ENCODE measurements around the gene HOXB5.

The HOXB5 gene

GRCh38 chr17:48615963-48616716, 22.6 kb upstream of the HOXB5 start:
- no peak for ATAC-seq

- no peak for ATAC-seq
These were observed 21.7 kb upstream of the HOXB5 start, which contains the start of gene HOXB8 for GRCh38 chr17:48615047-48615962. HOXB8 (minus strand) TSS chr17:48615292; CDS start chr17:48614704, 588 bp downstream.

GRCh38 chr17:48613862-48614694, 20.5 kb upstream of the HOXB5 start:
- ATAC-seq = no peak

- ATAC-seq = peak; percentile 62 to 69
These were observed 19.5 kb upstream of the HOXB5 start for GRCh38 chr17:48612854-48613691.

GRCh38 chr17:48612456-48612853, 18.9 kb upstream of the HOXB5 start:
- ATAC-seq = peak in 1 of 2 donors; percentile 9

- ATAC-seq = no peak
These were observed 18.3 kb upstream of the HOXB5 start for GRCh38 chr17:48611681-48612455.

GRCh38 chr17:48611213-48611612, 17.6 kb upstream of the HOXB5 start:
- peak in 1 of 2 donors; percentile 10 for ATAC-seq

GRCh38 chr17:48610282-48611211, 17.0 kb upstream of the HOXB5 start, which contains the start of gene HOXB7:
HOXB7 (minus strand) TSS chr17:48611017; CDS start chr17:48610918, 99 bp downstream.
- peak; percentile 30 to 40 for ATAC-seq

- ATAC-seq = no peak
These were observed 16.2 kb upstream of the HOXB5 start for GRCh38 chr17:48609759-48610281.

GRCh38 chr17:48609033-48609432, 15.5 kb upstream of the HOXB5 start:
- ATAC-seq = no peak

GRCh38 chr17:48608494-48608834, 14.9 kb upstream of the HOXB5 start:
- no peak for ATAC-seq

- ATAC-seq = no peak
These were observed 13.5 kb upstream of the HOXB5 start for GRCh38 chr17:48606892-48607614.

- no peak for ATAC-seq
These were observed 12.7 kb upstream of the HOXB5 start for GRCh38 chr17:48605991-48606891.

- no peak for ATAC-seq
These were observed 11.9 kb upstream of the HOXB5 start for GRCh38 chr17:48605409-48605919.

- ATAC-seq = no peak
These were observed 11.3 kb upstream of the HOXB5 start, which contains the start of gene HOXB6 for GRCh38 chr17:48604770-48605329. HOXB6 (minus strand) TSS chr17:48604986; CDS start chr17:48598150, 6,836 bp downstream.

GRCh38 chr17:48603959-48604769, 10.6 kb upstream of the HOXB5 start:
- no peak for ATAC-seq

Measured in activated CD4-positive, CD25-positive, alpha-beta regulatory T cell treated with anti-CD3 and anti-CD28 coated beads, Interleukin-2, amount 50 U/mL, for 24 hours (primary cell).